OCI-LY3 (cell line): ENCODE results near the gene ZNF560.

Source experiments
- CTCF ChIP-seq: fragments of 200-600, 300-600 bp; sonication (generic); IDR thresholded peaks from 2 replicates; pipeline ENCODE4 v1.5.1; 2014; ENCODE audit warnings: antibody characterized with exemption, low read length, low read depth
- EZH2phosphoT487 ChIP-seq: fragments of 200-600 bp; shearing (Covaris generic); IDR thresholded peaks from 2 replicates; pipeline ENCODE4 v1.6.1; 2018; ENCODE audit warnings: antibody characterized with exemption, mixed run types, low read depth

DNA sequence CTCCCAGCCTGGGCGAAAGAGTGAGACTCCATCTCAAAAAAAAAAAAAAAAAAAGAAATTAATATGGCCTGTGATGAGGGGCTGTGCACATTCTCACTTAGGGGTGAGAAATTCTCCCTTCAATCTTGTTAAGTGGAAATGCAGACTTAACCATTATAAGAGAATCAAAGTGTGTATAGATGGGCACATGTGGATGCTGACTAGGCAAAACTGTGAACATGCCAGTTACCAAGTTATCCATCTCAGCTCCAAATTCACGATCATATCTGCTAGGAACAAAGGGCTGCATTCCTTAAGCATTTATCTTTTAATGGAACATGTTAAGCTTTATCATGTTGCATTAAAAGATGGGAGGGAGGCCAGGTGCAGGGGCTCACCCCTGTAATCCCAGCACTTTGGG lies 4.3 kb downstream of the ZNF560 start:
- no peak for TF ChIP-seq CTCF
- no peak for TF ChIP-seq EZH2phosphoT487
